ENCODE results near the gene NSD2.

DNA sequence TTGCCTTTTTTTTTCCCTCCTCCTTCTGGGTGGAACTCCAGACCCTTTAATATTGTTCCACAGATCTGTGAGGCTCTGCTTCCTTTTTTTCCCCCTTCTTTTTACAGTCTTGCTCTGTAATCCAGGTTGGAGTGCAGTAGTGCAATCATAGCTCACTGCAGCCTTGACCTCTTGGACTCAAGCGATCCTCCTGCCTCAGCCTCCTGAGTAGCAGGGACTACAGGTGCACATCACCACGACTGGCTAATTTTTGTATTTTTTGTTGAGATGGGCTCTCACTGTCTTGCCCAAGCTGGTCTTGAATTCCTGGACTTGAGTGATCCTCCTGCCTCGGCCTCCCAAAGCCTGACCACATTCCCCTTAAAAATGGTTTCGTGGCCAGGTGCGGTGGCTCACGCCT is 26.8 kb downstream of the NSD2 start:
- TF ChIP-seq, protein P1, sequence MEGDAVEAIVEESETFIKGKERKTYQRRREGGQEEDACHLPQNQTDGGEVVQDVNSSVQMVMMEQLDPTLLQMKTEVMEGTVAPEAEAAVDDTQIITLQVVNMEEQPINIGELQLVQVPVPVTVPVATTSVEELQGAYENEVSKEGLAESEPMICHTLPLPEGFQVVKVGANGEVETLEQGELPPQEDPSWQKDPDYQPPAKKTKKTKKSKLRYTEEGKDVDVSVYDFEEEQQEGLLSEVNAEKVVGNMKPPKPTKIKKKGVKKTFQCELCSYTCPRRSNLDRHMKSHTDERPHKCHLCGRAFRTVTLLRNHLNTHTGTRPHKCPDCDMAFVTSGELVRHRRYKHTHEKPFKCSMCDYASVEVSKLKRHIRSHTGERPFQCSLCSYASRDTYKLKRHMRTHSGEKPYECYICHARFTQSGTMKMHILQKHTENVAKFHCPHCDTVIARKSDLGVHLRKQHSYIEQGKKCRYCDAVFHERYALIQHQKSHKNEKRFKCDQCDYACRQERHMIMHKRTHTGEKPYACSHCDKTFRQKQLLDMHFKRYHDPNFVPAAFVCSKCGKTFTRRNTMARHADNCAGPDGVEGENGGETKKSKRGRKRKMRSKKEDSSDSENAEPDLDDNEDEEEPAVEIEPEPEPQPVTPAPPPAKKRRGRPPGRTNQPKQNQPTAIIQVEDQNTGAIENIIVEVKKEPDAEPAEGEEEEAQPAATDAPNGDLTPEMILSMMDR (IDR thresholded peaks at IDR 0.05) = no peak
- no peak for TF ChIP-seq POLR2AphosphoS5 (IDR thresholded peaks at IDR 0.05)

Measured in sigmoid colon (tissue), 4 donors.